ENCODE measurements around the gene SNX11.

SNX11 gene

DNA sequence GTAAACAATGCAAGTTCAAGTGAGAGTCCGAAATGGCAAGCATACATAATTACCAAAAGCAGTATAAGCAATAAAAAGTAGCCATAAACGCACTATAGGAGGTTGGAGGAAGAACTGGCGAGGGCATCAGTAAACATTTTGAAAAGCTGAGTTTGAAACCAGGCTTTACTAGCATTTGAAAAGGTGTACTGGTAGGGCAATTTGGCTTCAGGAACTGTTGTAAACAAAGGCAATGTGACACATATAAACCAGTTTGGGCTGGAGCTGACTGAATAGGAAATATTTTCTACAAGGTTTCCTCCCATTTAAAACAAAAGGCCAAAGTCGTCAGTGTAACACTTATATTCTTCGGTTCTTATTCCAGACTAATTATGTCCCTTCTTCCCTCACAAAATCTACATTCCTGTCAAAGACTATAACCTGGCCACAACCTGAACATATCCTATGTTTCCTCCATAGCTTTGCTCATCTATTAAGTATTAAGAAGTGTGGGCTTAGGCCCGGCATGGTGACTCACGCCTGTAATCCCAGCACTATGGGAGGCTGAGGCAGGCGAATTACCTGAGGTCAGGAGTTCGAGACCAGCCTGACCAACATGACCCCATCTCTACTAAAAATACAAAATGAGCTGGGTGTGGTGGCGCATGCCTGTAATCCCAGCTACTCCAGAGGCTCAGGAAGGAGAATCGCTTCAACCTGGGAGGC lies 14.1 kb upstream of the SNX11 start:
- H3K27ac ChIP-seq (ENCODE audit: low read depth, low read length) = no peak overlapping the region
- peaks cover 0 to 6% (median 0%) of the 10 kb centered on the region in 5 donors for H3K4me1 ChIP-seq (ENCODE audit: control insufficient read depth in 5 of 5, insufficient read depth in 5 of 5, low read length in 5 of 5)

DNA sequence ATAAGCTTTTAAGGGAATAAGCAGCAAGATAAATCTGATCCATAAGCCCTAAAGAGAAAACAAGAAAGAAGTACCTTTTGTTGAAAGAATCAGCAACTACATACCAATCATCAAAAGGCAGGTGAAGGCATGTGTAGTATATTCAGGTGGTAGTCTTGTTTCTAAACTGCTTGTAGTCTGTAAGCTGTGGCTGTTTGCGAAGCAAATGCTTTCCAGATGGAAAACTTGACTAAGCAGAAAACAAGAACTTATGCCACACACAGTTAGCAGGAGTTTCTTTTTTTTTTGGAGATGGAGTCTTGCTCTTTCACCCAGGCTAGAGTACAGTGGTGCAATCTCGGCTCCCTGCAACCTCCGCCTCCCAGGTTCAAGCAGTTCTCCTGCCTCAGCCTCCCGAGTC lies 12.0 kb upstream of the SNX11 start:
- Histone ChIP-seq H3K9ac (ENCODE audit: low read length in 5 of 5) (no peak overlapping the region), H3K9me3 (ENCODE audit: control insufficient read depth in 5 of 5, low read length in 5 of 5) (no peaks in the 10 kb centered on the region), H3K4me3 (ENCODE audit: low read depth in 1 of 5, low read length in 5 of 5) (no peak overlapping the region), H3K27ac (ENCODE audit: low read depth, low read length) (no peak overlapping the region), H3K36me3 (ENCODE audit: control insufficient read depth in 5 of 5, insufficient read depth in 5 of 5, low read length in 5 of 5) (peaks cover 0 to 8% (median 0%) of the 10 kb centered on the region in 5 donors), H3K4me1 (ENCODE audit: control insufficient read depth in 5 of 5, insufficient read depth in 5 of 5, low read length in 5 of 5) (peaks cover 0 to 11% (median 6%) of the 10 kb centered on the region in 5 donors), H3K27me3 (ENCODE audit: control insufficient read depth in 5 of 5, insufficient read depth in 4 of 5, low read length in 5 of 5) (no peaks in the 10 kb centered on the region)

More for the DNA sequence above, 14.1 kb upstream of the SNX11 start:
- Histone ChIP-seq H3K36me3 (ENCODE audit: control insufficient read depth in 5 of 5, insufficient read depth in 5 of 5, low read length in 5 of 5) (peaks cover 0 to 8% (median 0%) of the 10 kb centered on the region in 5 donors), H3K4me3 (ENCODE audit: low read depth in 1 of 5, low read length in 5 of 5) (no peak overlapping the region), H3K9ac (ENCODE audit: low read length in 5 of 5) (no peak overlapping the region), H3K27me3 (ENCODE audit: control insufficient read depth in 5 of 5, insufficient read depth in 4 of 5, low read length in 5 of 5) (no peaks in the 10 kb centered on the region), H3K9me3 (ENCODE audit: control insufficient read depth in 5 of 5, low read length in 5 of 5) (no peaks in the 10 kb centered on the region)

DNA sequence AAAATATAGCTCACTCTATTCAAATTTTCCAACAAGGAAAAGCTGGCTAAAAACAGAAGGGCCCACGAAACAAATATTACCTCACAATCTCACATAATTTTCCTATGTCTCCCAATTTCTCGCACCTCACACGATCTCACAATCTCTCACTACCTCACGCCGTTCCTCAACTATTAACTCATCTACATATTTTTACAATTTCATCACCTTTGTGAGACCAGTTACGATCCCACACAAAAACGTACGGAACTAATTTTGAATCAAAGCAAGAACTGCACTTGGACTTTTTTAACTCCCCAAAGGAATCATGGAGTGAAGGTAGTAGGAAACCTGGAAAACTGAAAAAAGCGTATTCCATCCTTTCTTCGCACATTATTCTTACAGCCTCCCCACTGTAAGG lies 7.4 kb upstream of the SNX11 start:
- Histone ChIP-seq H3K36me3 (ENCODE audit: control insufficient read depth in 5 of 5, insufficient read depth in 5 of 5, low read length in 5 of 5) (no peaks in the 10 kb centered on the region), H3K9ac (ENCODE audit: low read length in 5 of 5) (peak overlapping the region in 4 of 5 donors; percentile 71 to 78 (median 73)), H3K4me3 (ENCODE audit: low read depth in 1 of 5, low read length in 5 of 5) (peak overlapping the region; percentile 74 to 87 (median 80)), H3K27ac (ENCODE audit: low read depth, low read length) (no peak overlapping the region), H3K4me1 (ENCODE audit: control insufficient read depth in 5 of 5, insufficient read depth in 5 of 5, low read length in 5 of 5) (peaks cover 0 to 21% (median 14%) of the 10 kb centered on the region in 5 donors), H3K27me3 (ENCODE audit: control insufficient read depth in 5 of 5, insufficient read depth in 4 of 5, low read length in 5 of 5) (no peaks in the 10 kb centered on the region), H3K9me3 (ENCODE audit: control insufficient read depth in 5 of 5, low read length in 5 of 5) (peaks cover 0 to 6% (median 3%) of the 10 kb centered on the region in 5 donors)

DNA sequence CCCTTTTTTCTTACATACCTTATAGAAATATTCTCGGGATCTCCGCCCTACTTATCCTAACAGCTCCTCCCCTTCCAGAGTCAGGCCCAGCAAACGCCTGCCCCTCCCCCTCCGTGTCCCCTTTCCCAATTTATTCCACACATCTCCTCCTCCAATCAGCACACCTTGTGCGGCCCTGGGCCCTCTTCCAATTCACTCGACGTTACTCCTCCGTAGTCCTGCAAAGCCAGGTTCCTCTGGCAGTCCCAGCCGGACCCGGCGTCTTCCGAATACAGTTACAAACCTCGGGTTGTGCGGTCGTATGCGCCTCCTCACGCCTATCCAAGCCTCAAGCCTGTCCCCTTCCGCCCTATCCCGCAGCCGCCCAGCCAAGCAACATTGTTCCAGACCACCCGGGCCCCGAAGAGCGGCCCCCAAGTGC lies 7.0 kb upstream of the SNX11 start:
- Histone ChIP-seq H3K9me3 (ENCODE audit: control insufficient read depth in 5 of 5, low read length in 5 of 5) (peaks cover 0 to 6% (median 3%) of the 10 kb centered on the region in 5 donors), H3K27me3 (ENCODE audit: control insufficient read depth in 5 of 5, insufficient read depth in 4 of 5, low read length in 5 of 5) (no peaks in the 10 kb centered on the region), H3K4me1 (ENCODE audit: control insufficient read depth in 5 of 5, insufficient read depth in 5 of 5, low read length in 5 of 5) (peaks cover 0 to 20% (median 12%) of the 10 kb centered on the region in 5 donors), H3K27ac (ENCODE audit: low read depth, low read length) (peak overlapping the region; percentile 72), H3K4me3 (ENCODE audit: low read depth in 1 of 5, low read length in 5 of 5) (peak overlapping the region; percentile 74 to 87 (median 80)), H3K9ac (ENCODE audit: low read length in 5 of 5) (peak overlapping the region; percentile 56 to 78 (median 73)), H3K36me3 (ENCODE audit: control insufficient read depth in 5 of 5, insufficient read depth in 5 of 5, low read length in 5 of 5) (no peaks in the 10 kb centered on the region)

DNA sequence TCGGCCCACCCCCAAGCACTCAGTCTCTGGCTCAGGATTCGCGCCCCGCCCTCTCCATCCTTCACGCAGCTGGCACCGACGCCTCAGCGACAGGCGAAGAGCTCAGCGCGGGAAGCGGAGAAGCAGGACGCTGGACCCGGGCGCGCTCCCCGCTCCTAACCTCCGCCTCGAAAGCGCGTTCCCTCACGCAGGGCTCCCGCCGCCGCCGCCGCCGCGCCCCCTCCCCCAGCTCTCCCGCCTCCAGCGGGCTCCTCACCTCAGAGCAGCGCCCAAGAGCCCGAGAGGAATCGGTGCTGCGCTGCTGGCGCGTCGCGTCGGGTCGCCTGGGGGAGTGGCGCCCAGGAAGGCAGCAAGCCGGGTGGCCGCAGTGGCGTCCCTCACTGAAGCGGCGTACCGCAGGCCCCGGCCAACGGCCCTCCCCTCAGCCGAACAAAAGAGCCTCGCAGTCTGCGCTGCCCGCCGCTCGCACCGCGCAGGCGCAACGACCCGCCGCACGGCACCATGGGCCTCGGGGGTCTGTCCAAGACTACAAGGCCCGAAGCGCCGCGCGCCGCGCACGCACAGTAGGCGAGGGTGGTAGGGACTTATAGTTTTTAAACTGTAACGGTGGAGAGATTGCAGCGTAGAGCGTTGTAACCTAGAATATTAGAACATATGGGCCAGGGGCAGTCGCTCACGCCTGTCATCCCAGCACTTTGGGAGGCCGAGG lies 6.4 kb upstream of the SNX11 start, which contains the start of gene CBX1:
Gene CBX1 (minus strand): TSS at position 467 of the 709 bp plus-strand sequence. CDS start 24,474 bp downstream, outside the sequence.
- Histone ChIP-seq H3K4me3 (ENCODE audit: low read depth in 1 of 5, low read length in 5 of 5) (peak within 1 kb of the TSS; percentile 74 to 87 (median 80)), H3K4me1 (ENCODE audit: control insufficient read depth in 5 of 5, insufficient read depth in 5 of 5, low read length in 5 of 5) (peaks cover 0 to 18% (median 11%) of the 10 kb centered on the region in 5 donors), H3K36me3 (ENCODE audit: control insufficient read depth in 5 of 5, insufficient read depth in 5 of 5, low read length in 5 of 5) (no peaks in the 10 kb centered on the region), H3K27me3 (ENCODE audit: control insufficient read depth in 5 of 5, insufficient read depth in 4 of 5, low read length in 5 of 5) (no peaks in the 10 kb centered on the region), H3K9me3 (ENCODE audit: control insufficient read depth in 5 of 5, low read length in 5 of 5) (peaks cover 0 to 6% (median 3%) of the 10 kb centered on the region in 5 donors), H3K9ac (ENCODE audit: low read length in 5 of 5) (peak within 1 kb of the TSS; percentile 56 to 78 (median 73)), H3K27ac (ENCODE audit: low read depth, low read length) (peak within 1 kb of the TSS; percentile 72)

DNA sequence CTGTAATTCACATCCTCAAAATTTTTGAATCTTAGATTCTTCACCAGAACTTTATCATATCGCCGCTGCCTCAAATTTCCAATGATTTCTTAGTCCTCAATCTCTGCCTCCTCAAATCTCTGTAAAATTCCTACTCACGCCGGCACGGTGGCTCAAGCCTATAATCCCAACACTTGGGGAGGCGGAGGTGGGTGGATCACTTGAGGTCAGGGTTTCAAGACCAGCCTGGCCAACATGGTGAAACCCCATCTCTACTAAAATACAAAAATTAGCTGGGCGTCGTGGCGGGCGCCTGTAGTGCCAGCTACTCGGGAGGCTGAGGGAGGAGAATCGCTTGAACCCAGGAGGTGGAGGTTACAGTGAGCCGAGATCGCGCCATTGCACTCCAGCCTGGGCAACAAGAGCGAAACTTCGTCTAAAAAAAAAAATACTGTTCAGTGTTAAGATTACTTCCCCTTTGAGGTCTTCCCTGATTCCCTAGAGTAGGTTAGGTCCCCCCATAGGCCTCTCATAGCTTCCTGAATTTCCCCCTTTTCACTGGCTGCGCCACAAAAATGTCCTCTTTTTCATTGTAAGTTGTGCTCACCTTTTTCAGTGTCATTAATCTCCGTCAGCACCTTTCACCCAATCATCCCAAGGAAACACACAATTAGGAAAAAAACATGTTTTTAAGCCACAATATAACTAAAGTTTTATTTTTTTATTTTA lies 5.4 kb upstream of the SNX11 start:
- no peak overlapping the region for H3K27ac ChIP-seq (ENCODE audit: low read depth, low read length)
- H3K4me3 ChIP-seq (ENCODE audit: low read depth in 1 of 5, low read length in 5 of 5) = peak overlapping the region in 1 of 5 donors; percentile 61
- no peaks in the 10 kb centered on the region for H3K36me3 ChIP-seq (ENCODE audit: control insufficient read depth in 5 of 5, insufficient read depth in 5 of 5, low read length in 5 of 5)
- peaks cover 0 to 25% (median 17%) of the 10 kb centered on the region in 5 donors for H3K4me1 ChIP-seq (ENCODE audit: control insufficient read depth in 5 of 5, insufficient read depth in 5 of 5, low read length in 5 of 5)
- H3K9ac ChIP-seq (ENCODE audit: low read length in 5 of 5) = no peak overlapping the region
- H3K9me3 ChIP-seq (ENCODE audit: control insufficient read depth in 5 of 5, low read length in 5 of 5) = peaks cover 0 to 6% (median 3%) of the 10 kb centered on the region in 5 donors
- H3K27me3 ChIP-seq (ENCODE audit: control insufficient read depth in 5 of 5, insufficient read depth in 4 of 5, low read length in 5 of 5) = no peaks in the 10 kb centered on the region

DNA sequence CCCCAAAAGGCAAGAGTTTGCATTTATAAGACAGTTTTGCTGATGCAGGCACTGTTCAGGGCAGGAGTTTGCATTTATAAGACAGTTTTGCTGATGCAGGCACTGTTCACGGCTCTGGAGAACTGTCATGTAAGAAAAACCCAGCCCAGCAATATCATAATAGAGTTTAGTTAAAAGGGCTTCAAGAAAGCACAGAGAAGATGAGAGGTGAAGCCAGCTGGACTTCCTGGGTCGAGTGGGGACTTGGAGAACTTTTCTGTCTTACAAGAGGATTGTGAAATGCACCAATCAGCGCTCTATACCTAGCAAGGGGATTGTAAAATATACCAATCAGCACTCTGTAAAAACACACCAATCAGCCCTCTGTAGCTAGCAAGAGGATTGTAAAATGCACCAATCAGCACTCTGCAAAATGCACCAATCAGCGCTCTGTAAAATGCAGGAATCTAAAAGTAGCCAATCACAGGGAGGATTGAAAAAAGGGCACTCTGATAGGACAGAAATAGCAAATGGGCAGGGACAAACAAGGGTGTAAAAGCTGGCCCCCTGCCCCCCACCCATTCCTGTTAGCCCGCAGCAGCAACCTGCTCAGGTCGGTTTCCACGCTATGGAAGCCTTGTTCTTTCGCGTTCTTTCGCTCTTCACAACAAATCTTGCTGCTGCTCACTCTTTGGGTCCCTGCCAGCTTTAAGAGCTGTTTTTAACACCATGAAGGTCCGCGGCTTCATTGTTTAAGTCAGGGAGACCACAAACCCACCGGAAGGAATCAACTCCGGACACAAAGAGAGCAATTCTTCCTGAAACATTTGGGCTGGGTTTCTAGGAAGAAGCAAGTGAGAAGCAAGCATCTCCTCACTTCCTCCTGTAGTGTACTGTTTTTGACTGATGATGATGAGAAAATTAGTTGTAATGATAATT lies 4.5 kb upstream of the SNX11 start:
- Histone ChIP-seq H3K36me3 (ENCODE audit: control insufficient read depth in 5 of 5, insufficient read depth in 5 of 5, low read length in 5 of 5) (no peaks in the 10 kb centered on the region), H3K27ac (ENCODE audit: low read depth, low read length) (no peak overlapping the region), H3K27me3 (ENCODE audit: control insufficient read depth in 5 of 5, insufficient read depth in 4 of 5, low read length in 5 of 5) (no peaks in the 10 kb centered on the region), H3K4me1 (ENCODE audit: control insufficient read depth in 5 of 5, insufficient read depth in 5 of 5, low read length in 5 of 5) (peaks cover 0 to 28% (median 21%) of the 10 kb centered on the region in 5 donors), H3K9ac (ENCODE audit: low read length in 5 of 5) (no peak overlapping the region), H3K4me3 (ENCODE audit: low read depth in 1 of 5, low read length in 5 of 5) (no peak overlapping the region), H3K9me3 (ENCODE audit: control insufficient read depth in 5 of 5, low read length in 5 of 5) (peaks cover 0 to 6% (median 3%) of the 10 kb centered on the region in 5 donors)

DNA sequence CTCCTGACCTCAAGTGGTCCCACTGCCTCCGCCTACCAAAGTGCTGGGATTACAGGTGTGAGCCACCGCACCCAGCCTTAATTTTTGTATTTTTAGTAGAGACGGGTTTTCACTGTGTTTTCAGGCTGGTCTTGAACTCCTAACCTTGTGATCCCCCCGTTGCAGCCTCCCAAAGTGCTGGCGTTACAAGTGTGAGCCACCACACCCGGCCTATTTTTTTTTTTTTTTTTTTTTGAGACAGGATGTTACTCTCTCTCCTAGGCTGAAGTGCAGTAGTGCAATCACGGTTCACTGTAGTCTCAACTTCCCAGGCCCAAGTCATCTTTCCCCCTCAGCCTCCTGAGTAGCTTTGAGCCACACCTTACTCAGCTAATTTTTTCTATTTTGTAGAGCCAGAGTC lies 3.1 kb upstream of the SNX11 start:
- H3K9ac ChIP-seq (ENCODE audit: low read length in 5 of 5) = no peak overlapping the region
- H3K36me3 ChIP-seq (ENCODE audit: control insufficient read depth in 5 of 5, insufficient read depth in 5 of 5, low read length in 5 of 5) = no peaks in the 10 kb centered on the region
- H3K27me3 ChIP-seq (ENCODE audit: control insufficient read depth in 5 of 5, insufficient read depth in 4 of 5, low read length in 5 of 5) = no peaks in the 10 kb centered on the region
- H3K27ac ChIP-seq (ENCODE audit: low read depth, low read length) = no peak overlapping the region
- H3K9me3 ChIP-seq (ENCODE audit: control insufficient read depth in 5 of 5, low read length in 5 of 5) = peaks cover 0 to 6% (median 3%) of the 10 kb centered on the region in 5 donors
- peaks cover 0 to 42% (median 31%) of the 10 kb centered on the region in 5 donors for H3K4me1 ChIP-seq (ENCODE audit: control insufficient read depth in 5 of 5, insufficient read depth in 5 of 5, low read length in 5 of 5)
- no peak overlapping the region for H3K4me3 ChIP-seq (ENCODE audit: low read depth in 1 of 5, low read length in 5 of 5)

DNA sequence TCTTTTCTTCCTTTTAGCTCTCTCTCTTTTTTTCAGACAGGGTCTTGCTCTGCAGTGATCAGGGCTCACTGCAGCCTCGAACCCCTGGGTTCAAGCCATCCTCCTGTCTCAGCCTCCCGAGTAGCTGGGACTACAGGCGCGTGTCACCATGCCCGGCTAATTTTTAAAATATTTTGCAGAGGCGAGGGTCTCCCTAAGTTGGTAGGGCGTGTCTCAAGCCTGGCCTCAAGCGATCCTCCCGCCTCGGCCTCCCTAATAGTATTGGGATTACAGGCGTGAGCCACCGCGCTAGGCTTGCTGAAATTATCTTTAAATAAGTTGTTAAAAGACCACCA lies 797 bp upstream of the SNX11 start:
- H3K4me3 ChIP-seq (ENCODE audit: low read depth in 1 of 5, low read length in 5 of 5) = peak overlapping the region; percentile 83 to 100 (median 96)
- H3K9ac ChIP-seq (ENCODE audit: low read length in 5 of 5) = peak overlapping the region; percentile 72 to 93 (median 89)
- peaks cover 0 to 36% (median 26%) of the 10 kb centered on the region in 5 donors for H3K4me1 ChIP-seq (ENCODE audit: control insufficient read depth in 5 of 5, insufficient read depth in 5 of 5, low read length in 5 of 5)
- H3K36me3 ChIP-seq (ENCODE audit: control insufficient read depth in 5 of 5, insufficient read depth in 5 of 5, low read length in 5 of 5) = no peaks in the 10 kb centered on the region
- no peaks in the 10 kb centered on the region for H3K27me3 ChIP-seq (ENCODE audit: control insufficient read depth in 5 of 5, insufficient read depth in 4 of 5, low read length in 5 of 5)
- peak overlapping the region; percentile 88 for H3K27ac ChIP-seq (ENCODE audit: low read depth, low read length)
- peaks cover 0 to 6% (median 3%) of the 10 kb centered on the region in 5 donors for H3K9me3 ChIP-seq (ENCODE audit: control insufficient read depth in 5 of 5, low read length in 5 of 5)

All from subcutaneous abdominal adipose tissue (tissue), 5 donors.